GM21825 (cell line): ENCODE data around the gene GPC6.
"Not testable (repeated sequence)": the region's sequence is repeated elsewhere in the genome, so short reads cannot be mapped to it uniquely, and the experiment has no call there.

Experiments used
- ATAC-seq: cut with Tn5 transposase; IDR thresholded peaks from one replicate; pipeline ENCODE4 v1.9.1; 2021; ENCODE audit warnings: mild to moderate bottlenecking, moderate library complexity; ENCODE audit not compliant: unreplicated experiment

The GPC6 gene

DNA sequence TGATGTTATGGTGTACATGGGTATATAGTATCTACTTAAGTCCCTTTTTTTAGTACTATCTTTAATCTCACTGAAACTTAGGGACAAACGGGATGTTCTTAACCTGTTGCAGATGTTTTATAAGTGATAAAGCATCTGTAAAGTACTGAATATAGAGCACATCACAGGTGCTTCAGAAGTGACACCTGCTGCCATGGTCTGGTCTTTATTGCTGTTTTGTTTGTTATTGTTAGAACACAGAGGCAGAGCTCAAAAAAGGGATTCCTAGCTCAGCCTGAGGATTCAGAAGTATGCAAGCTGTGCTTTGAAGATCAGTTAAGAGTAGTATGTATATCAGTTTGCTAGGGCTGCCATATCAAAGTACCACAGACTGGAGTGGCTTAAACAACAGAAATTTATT, 1033.4 kb downstream of the GPC6 start:
- no peak for ATAC-seq

DNA sequence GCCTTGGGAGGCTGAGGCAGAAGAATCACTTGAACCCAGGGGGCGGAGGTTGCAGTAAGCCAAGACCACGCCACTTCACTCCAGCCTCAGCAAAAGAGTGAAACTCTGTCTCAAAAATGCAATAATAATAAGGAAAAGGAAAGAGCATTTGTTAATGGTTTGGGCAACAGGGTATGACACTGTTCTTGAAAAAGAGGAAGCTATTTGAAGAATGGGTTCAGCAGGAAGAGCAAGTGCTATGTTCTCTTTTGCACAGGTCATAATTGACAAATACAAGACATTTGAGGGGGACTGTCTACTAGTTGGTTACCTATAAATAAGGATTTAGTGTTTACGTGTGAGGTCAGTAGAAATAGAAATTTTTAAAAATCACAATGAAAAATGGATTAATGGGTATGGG, 1034.6 kb downstream of the GPC6 start:
- ATAC-seq: no peak

DNA sequence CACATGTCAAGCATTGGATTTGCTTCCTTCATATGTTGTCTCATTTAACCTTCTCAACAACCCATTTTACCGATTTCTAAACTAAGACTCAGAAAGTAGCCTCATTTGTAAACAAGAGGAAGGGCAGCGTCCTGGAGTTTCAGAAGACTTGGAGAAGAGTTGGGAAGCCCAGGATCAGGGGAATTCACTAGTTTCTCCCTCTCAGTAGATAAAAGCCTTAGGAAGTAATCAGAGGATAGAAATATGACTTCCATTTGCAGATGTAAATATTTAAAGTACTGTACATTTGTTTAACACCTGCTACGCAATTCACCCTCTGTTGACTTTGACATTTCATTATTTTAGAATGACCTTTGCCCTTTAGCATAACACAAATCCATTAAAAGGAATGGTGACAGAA, 1036.4 kb downstream of the GPC6 start:
- no peak for ATAC-seq

DNA sequence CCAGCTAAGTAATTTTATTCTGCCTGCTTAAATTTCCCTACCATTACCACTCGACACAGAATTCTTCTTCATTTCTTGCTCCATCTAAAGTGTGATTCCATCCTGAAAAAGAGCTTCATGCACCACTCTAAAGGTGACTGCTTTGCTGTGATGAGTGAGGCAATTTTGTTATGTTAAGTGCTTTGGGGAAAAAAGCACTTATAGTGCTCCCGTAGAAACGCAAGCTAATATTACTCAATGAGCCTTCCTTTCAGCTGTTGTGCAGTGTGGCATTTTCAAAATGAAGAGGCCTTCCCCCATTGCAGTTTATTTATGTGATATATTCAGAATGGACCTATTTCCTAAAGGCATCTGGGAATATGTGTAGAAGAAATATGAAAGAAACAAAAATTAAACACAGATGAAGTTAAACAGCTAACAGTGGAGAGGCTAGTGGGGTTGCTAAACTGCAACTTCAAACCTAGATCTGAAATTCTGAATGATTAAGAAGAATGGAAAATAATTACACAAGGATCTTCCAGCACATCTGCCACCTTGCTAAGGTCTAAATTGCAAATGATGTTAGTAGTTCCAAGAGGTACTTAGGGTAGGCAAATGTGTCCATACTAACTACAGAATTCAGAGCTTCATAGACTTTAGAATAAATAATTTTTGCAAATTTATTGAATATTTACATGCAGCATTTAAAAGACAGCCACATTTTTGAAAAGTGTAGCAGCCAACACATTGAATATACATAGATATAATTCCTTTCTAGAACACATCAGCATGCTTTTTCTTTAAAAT, 1041.2 kb downstream of the GPC6 start:
- no peak for ATAC-seq

DNA sequence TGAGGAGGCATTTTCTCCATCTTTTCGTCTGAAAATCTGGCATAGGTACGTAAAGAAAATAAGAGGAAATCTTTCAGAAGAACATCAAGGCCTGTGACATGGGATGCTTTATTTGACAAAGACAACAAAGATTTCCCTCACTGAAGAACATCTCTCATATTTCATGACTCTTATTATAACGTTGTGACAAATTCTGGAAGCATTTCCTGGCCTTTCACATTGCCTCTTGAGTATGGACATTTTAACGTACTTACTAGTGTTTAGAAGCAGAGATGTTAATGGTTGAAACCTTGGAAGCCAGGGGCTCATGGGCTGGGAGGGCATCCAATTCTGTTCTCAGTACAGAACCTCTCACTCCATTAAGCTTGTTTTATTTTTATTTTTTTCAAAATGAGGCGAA, 1042.1 kb downstream of the GPC6 start:
- no peak for ATAC-seq

DNA sequence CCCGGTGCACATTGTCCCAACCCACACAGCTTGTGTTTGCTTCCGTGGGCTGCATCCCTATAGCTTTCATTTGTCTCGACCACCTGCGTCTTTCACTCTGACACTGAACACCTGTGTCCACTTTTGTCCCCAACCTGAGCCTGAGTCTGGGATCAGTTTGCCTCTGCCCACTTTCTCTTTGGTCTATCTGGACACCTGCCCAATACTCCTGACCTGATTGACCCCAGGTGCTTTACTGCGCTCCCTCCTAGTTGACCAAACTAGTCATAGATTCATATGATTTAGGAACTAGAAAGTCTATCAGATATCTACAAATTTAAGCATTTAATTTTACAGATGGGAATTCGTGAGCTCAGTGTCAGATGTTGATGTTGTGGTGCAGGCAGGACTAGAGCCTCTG, 1043.0 kb downstream of the GPC6 start:
- no peak for ATAC-seq

DNA sequence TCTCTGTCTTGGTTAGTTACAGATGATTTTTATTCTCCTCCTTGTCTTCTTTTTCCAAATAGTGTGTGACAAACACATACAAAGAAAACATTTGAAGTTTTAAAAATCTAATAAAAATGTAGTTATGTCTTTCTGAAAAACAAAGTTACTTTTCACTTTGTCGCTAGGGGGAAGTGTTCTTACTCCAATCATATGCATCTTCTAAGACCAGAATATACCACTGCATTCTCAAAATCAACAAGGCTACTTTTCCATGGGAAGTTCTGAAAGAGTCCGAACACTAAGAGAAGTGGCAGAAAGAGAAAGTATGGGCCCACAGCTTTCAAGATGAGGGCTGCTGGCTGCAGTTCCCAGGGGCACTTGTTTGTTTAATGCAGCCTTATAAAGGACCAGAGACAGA, 1043.9 kb downstream of the GPC6 start:
- no peak for ATAC-seq

DNA sequence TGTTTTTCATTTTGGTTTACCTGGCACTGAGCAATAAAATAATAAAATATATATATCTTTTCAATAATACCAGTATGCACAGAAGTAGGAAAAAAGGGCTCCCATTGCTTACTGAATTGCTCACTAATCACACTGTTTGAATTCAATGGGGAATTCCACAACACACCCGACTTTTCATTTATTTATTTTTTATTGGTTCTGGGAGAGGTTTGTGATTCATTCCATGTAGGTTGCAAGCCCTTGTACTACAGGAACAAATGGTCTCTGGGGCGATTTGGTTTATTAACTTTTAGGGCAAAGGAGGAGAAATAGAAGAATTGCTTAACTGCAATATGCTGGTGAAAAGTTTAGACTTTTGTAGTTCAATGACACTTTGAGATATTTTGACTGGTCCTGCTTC, 1045.4 kb downstream of the GPC6 start:
- no peak for ATAC-seq

DNA sequence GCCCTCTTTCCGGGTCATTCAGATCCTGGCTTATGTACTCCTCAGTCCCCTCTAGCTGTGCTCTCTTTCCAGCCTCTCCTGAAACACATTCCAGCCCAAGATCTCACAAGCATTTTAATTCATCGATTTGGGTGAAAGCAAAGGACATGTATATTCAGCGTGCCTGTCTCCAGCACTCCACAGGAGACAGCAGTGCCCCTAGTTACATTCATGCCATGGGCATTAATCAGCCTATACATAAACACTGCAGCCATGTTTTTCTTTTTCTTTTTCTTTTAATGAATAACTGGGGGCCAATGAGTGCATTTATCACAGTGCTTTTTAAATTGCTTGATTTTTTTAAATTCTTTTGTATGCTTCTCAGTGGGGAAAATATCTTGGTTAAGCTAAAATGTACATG, 1053.7 kb downstream of the GPC6 start:
- ATAC-seq: no peak

DNA sequence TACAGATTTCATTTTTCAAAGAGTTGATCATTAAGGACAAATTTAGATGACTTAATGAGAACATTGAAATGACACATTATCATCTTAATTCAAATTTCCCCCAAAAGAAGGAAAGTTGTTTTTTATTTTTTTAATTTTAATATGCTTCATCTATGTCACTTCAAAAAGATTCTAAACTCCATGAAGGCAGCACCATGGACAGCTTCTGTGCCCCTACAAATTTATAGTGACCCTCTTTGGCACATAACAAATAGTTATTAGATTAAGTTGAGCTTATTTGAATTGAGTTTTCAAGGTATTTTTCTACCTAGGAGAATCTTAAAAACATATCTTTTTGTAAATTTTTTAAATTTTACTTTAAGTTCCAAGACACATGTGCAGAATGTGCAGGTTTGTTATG, 1054.2 kb downstream of the GPC6 start:
- ATAC-seq: no peak

DNA sequence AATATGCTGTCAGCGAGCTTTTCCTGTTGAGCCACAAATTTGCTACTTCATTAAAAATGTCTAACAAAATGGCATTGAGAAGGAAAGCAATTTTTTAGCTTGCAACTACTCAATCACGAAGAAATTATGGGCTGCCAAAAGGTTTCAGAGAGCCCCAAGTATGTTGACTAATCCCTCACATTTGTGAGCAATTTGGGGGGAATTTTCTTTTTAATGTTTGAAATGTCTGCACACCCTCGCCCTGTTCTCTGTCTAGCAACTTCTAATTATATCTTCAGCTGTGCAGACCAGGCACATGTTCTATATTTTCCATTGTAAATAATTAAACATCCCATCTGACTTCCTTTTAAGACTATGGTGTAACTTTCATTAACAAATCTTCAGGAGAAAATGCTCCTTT, 1060.0 kb downstream of the GPC6 start:
- ATAC-seq: no peak

DNA sequence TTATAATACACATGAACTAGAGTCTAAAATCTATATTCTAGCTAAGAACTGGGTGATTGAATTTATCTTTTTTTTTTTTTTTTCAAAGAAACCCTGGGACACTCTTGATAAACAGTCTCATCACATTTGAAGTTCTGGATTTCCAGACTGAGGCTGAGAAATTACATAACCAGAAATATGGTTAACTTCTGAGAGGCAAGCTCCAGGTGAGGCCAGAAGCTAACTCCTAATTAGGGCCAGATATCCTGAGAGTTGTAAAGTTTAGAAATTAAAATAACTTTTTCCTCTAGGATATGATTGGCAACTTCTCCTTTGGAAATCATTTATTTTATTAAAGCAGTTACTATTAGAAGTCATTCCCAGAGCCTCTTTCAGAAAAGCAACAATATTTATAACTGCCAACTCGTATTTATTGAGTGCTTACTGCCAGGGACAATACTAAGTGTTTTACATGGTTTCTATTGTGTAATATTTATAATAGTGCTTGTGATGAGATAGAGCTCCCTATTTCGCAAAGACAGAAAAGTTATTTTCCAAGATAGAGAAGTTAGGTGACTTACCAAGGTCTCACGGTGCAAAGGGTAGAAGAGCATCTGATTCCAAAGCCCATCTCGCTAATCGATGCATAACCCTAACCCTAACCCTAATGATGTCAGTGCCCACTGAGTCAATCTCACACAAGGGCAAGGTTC, 1065.2 kb downstream of the GPC6 start:
- no peak for ATAC-seq

DNA sequence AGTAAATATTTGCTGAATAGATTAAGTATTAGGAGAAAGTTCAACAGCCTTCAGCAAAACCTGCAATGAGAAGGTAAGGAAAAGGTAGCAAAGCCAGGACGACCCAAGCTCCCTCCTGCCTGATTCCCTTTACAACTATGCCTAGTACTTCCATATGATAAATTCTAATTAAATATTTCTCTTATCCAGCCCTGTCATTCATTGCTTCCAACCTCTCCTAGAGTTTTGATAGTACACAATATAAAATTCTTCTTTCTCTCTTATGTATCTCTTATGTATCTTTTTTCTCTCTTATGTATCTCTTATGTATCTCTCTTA, 1065.7 kb downstream of the GPC6 start:
- ATAC-seq: no peak

DNA sequence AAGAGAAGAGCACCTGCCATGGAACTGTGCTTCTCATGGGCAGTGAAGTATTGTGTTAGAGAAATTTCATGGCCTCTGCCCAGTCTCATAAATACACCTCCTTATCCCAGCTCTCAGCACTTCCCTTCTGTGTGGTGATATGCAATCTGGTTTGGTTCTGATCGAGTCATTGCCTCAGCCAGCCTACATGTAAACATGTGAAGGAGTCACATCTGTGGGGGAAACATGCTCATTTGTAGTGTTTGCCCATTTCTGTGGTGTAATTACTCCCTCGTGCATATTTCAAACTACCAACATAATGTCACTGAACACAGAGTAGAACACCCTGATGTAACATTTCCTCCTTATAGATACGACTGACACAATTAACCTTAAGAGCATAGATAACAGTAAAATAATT, 1069.9 kb downstream of the GPC6 start:
- no peak for ATAC-seq

DNA sequence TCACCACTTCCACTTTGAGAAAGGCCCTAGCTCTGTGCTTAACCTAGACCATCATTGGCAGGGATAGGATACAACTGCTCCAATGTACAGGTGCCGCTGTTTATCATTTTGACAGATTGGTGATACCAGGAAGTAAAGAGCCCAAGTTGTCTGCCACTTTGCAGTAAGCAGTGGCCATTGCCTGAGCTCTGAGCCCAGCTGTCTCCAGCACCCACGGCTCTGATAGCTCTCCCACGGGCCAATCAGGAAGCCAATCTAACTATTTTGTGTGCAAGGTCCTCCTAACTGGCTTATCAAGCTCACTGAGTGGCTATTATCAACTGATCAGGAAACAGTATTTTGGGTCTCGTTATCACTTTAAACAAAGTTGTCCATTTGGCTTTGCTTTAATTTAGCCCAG, 1071.7 kb downstream of the GPC6 start:
- ATAC-seq: no peak

DNA sequence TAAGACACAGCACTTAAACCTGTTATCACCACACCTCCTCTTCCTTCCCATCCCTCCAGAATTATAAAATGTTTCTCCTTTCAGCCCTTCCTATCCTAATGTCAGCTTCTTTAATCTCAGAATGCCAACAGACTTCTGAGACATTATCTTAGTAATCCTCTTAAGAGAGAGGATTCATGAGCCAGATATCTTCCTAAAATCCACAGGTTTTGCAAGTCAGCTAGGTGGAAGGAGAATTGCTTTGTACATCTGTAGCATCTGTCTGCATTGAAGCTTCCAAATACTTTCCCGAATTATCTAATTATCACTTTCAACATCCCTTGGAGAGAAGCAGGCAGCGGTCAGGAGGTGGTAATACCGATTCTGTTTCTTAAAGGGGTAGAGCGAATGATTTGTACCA, 1073.8 kb downstream of the GPC6 start:
- ATAC-seq: no peak

DNA sequence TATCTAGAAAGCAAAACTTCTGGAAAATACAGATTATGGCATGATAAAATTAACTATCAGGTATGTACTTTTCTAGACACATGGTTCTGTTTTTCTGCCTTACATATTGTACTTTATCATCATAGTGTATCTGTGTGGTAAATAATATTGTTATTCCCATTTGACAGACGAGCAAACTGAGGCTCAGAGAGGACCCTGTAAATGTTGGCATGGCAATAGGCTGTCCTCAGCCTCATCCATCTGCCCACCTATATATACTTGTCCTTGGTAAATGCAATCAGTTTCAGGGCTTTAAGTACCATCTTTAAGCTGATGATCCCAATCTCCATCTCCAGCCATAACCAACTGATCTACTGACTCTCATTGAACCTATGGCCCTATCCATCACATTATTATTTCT, 1074.9 kb downstream of the GPC6 start:
- ATAC-seq: no peak

DNA sequence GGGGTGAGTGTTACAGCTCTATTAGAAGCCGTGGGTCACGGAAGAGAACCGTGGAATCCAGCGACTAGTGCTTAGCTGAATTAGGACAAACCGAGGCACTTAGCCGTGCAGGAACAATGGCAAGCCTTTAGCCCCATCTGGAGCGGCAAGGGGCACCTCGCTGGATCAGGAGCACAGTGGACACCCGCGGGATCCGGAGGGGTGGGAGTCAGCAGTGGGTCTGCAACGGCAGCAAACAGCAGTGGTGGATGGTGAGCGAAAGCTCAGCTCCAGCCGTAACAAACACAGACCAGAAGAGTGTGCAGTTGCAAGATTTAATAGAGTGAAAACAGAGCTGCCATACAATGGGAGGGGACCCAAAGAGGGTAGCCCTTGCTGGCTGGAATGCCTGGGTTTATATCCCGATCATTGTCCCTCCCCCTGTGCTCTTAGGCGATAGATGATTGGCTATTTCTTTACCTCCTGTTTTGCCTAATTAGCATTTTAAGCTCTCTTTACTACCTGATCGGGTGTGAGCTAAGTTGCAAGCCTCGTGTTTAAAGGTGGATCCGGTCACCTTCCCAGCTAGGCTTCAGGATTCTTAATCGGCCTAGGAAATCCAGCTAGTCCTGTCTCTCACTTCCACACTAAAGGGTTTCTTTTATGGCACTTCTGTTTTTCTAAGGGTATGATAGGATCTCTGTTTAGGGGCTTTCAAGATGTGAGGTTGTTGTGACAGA, 1076.4 kb downstream of the GPC6 start:
- not testable (repeated sequence) for ATAC-seq

DNA sequence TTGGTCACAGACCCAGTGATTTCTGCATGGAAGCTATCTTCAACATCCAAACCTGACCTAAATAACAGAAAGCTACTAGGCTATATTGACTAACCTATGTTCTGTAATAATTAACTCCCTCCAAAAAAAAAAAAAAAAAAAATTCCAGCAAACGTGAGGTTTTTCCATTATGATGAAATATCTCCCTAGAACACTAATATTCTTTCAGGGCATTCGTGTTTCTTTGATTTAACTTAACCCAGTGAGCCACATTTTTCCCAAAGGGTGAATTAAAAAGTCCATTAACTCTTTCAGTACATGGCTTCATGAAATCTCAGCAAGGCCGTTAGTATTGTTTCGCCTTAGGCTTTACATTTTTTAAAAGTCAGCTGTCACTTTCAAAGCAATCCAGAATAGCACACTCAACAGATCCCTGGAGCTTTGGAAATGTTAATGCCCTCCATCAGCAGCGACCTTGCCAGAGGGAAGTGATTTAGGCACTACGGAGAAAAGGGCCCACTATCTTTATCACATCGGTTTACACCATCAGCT, 1077.1 kb downstream of the GPC6 start:
- ATAC-seq: no peak

DNA sequence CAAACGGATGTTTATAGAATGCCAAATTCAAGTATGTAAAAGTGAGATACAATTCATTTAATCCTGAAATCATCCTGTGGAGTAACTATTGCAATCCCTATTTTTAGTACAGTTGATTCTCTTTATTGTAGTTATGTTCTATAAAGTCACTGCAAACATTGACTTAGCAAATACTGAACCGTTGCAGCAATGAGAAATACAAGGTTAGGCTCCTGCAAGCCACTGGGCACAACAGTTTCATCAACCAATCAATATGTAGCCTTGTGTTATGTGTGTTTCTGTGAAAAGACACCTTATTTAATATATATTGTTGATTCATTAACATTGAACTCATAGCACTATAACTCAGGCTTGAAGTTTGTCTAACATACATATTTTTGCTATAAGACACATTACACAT, 1078.4 kb downstream of the GPC6 start:
- no peak for ATAC-seq

DNA sequence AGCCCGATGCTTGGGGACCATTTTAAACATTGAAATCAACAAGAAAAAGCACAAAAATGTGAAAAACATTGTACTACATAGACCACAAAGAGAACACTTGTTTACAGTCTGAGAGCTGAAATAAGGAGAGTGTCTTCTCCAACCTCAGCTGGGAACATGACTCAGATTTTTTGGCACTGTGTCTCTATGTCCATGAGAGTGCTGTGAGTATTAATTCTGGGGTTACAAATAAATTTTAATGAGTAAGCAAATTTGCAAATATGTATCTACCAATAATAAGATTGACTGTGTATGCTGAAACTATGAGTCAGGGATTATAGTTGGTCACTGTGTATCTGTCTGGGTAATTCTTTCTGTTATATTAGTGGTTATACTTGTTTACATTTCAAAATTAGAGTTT, 1078.9 kb downstream of the GPC6 start:
- ATAC-seq: no peak

DNA sequence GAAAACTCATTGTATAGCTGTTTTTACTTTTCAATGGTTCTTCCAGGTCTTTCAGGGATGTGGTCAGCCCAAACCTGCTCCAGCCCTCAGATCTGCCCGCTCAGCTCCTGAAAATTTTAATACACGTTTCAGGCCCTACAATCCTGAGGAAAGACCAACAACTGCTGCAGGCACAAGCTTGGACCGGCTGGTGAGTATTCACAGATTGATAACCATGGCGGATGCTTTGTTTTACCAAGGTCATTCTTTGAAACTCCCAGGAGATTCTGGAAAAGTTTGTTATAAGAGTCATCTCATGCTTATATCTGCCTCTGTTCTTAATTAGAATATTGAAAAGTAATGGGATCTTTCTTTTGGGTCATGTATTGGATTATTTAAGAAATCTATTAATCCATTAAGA, 1079.3 kb downstream of the GPC6 start:
- ATAC-seq: no peak
